Activated T-helper 9 cell treated with anti-CD3 and anti-CD28 coated beads, Interleukin-2, amount 50 U/mL, for 16 hours (primary cell): ENCODE data around the gene CCR7.

Source experiments
- DNase-seq: peaks from one replicate; pipeline ENCODE4 v3.0.0-alpha.2; 2020; ENCODE audit warnings: low read depth

Gene CCR7

GRCh38 chr17:40516581-40517285, 48.5 kb downstream of the CCR7 start:
- no peak for DNase-seq

DNA sequence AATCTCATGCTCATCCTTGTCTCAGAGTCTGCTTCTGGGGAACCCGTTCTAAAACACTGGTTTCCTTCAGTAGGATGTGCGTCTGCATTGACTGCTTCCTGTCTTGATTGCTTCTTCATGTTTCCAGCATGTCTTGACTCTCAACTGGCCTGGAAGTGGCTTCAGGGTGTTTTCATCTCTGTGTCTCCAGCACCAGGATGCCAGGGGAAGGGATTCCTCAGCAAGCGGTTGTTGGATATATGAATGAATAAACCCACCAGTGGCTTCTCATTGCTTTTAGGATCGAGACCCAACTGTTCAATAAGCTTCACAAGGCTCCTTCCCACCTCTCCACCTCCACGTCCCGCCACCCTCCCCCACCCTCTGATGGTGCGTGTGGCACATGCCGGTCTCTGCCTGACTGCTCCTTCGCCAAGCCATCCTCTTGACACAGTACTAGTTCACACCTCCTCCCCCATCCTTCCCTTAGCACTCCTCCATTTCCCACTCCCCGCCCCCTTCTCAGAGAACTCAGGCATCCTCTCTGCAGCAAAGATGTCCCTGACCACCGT, 49.7 kb downstream of the CCR7 start:
- no peak for DNase-seq

DNA sequence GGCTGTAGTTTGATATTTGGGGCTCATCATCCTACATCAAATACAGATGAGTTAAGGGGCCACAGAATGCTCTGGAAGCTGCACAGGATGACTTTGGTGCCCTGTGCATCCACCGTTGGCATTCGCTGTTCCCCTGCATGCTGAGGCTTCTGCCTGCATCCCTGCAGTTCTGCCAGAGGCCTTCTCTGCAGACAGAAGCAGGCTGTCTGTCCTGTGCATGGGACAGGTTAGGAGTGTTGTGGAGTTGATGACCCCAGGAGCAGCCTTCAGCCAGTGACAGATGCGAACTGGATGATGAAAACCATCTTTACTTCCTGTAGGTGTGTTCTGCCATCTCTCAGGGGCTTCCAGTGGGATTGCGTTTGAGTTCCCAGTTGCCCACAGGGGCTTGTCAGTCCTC, 50.3 kb downstream of the CCR7 start:
- no peak for DNase-seq

DNA sequence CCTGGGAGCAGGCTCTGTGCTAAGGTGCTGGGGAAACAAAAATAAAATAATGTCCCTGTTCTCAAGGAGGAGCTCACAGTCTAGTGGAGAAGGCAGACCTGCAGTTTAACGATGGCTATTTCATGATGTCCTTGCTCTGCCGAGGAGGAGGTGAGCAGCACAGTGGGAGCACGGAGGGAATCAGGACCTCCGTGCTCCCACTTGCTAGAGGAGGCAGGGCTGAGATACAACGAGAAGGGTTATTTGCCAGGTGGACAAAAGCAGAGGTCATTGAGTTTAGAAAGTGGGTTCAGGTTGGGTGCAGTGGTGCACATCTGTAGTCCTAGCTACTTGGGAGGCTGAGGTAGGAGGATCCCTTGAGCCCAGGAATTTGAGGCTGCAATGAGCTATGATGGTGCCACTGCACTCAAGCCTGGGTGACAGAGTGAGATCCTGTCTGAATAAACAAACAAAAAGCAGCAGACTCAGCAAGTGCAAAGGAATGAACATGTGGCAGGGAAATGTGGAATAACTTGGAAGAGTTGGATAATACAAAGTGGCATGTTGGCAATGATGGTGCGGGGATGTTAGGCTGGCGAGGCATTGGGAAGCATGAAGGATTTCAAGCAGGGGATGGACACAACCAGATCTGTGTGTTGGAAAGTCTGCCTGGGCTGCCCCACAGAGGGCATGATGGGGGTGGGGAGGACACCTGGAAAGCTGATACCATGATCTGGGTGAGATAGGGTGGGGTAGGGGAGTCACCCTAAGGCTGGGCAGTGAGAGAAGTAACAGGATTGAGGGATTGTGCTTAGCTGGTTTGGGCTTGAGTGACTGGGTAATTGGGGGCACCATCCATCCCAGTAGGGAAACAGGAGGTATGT, 51.0 kb downstream of the CCR7 start:
- no peak for DNase-seq

- DNase-seq, result no peak
Observed at GRCh38 chr17:40511667-40512220, 53.5 kb downstream of the CCR7 start.

DNA sequence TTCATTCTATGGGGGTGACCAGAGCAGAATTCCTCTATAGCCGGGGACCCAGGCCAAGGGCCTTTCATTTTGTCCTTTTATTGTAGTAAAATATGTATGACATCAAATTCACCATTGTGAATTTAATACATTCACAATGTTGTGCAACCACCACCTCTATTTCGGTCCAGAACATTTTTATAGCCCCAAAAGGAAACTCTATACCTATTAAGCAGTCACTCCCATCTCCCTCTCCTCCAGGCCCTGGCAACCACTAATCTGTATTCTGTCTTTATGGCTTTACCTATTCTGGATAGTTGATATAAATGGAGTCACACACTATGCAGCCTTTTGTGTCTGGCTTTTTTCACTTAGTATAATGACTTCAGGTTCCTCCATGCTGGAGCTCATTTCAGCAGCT, 54.1 kb downstream of the CCR7 start:
- DNase-seq, result no peak

DNA sequence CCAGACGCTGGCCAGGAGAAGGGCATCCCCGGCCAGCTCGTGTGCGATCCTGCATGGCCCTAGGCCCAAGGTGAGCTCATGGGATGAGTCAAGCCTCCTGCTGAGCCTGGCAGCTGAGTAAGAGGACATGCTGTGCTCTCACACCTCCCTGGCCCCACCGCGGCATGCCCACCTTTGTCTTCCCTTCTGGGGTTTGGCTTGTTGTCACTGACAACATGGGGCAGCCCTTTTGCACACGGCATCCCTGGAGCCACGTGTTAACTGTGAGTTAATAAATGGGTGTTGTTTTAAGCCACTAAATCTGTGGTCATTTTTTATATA, 55.0 kb downstream of the CCR7 start:
- no peak for DNase-seq

DNA sequence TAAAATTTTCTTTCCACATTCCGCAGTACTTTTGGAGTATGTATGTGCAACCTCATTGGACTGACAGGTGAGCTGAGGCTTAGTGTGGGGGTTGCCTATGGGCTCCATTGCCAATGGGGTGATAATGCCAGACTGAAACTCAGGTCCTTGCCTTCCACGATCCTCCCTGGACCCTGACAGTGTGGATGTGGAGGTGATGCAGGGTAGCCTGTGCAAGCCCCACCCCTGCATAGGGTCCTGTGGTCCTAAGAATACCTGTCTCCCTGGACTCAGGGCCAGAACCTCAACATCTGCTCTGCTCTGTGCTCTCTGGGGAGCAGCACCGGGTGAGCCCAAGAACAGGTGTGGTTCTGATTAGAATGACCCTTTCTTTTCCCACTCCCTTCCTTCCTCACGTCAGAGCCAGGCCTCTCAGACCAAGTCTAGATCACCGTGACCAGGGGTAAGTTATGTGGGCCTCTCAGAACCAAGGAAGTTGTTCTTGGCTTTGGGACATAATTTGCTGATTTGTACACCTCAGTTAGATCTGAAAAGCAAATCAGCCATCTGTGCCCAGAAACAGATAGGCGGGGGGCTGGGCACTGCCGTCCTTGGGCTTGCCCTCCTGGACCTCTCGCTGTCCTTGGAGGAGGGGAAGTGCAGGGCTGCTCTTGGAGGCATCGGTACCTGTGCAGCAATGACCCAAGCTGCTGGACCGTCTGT, 55.5 kb downstream of the CCR7 start:
- DNase-seq, result no peak

- DNase-seq, result no peak
Observed at GRCh38 chr17:40506786-40507185, 58.5 kb downstream of the CCR7 start.
